CD4-positive, CD25-positive, alpha-beta regulatory T cell (primary cell): ENCODE results near the gene CEACAM6. TPM values are rescaled to one million over a fixed set of nuclear protein-coding genes. Genes with fewer than 3 reads are reported as not detected.
A peak's percentile ranks its signal among the peaks of the same experiment; 100 is the strongest.
"Not testable (repeated sequence)": the region's sequence is repeated elsewhere in the genome, so short reads cannot be mapped to it uniquely, and the experiment has no call there.

ENCODE experiments used
- ATAC-seq, 2 donors: fragments of 150-1000 bp; cut with Tn5 transposase; one replicate each; pipeline ENCODE4 v1.10.0; 2021; ENCODE audit warnings: low read depth in 2 of 2, moderate number of reproducible peaks in 2 of 2, moderate library complexity in 1 of 2
- DNase-seq, 3 donors: peaks; one replicate each; pipeline versions ENCODE4 v3.0.0 to v3.0.0-alpha.2; 2012 to 2022; ENCODE audit warnings: mixed read lengths in 1 of 3
- H3K27ac ChIP-seq: one replicate; pipeline ENCODE4 v1.7.0; 2013; ENCODE audit warnings: mild to moderate bottlenecking, low read length; ENCODE audit not compliant: insufficient read depth, poor library complexity, severe bottlenecking
- H3K27me3 ChIP-seq: one replicate; pipeline ENCODE4 v1.7.0; 2013; ENCODE audit warnings: low read length; ENCODE audit not compliant: control insufficient read depth, insufficient read depth
- H3K36me3 ChIP-seq: one replicate; pipeline ENCODE4 v1.7.0; 2013; ENCODE audit warnings: mild to moderate bottlenecking, low read length, moderate library complexity; ENCODE audit not compliant: control insufficient read depth, insufficient read depth
- H3K4me1 ChIP-seq: 2 replicates; pipeline ENCODE4 v1.7.0; 2013; ENCODE audit warnings: mild to moderate bottlenecking, low read length; ENCODE audit not compliant: insufficient read depth, control insufficient read depth, poor library complexity, severe bottlenecking
- H3K4me3 ChIP-seq: one replicate; pipeline ENCODE4 v1.7.0; 2013; ENCODE audit warnings: low read depth, mild to moderate bottlenecking, low read length, moderate library complexity
- H3K9me3 ChIP-seq, 2 experiments: 1 replicate in 1 of 2; 2 replicates in 1 of 2; pipeline ENCODE4 v1.7.0; 2013; ENCODE audit warnings: low read length in 2 of 2, mild to moderate bottlenecking in 1 of 2, moderate library complexity in 1 of 2; ENCODE audit not compliant: control insufficient read depth in 2 of 2
- H3K27ac Mint-ChIP-seq, 3 donors: one replicate each; pipeline ENCODE4 v1.8.0; 2020 to 2022; ENCODE audit warnings: mild to moderate bottlenecking in 3 of 3, mixed read lengths in 3 of 3, moderate library complexity in 2 of 3
- H3K27me3 Mint-ChIP-seq: one replicate; pipeline ENCODE4 v1.8.0; 2022; ENCODE audit warnings: mild to moderate bottlenecking, mixed read lengths
- H3K36me3 Mint-ChIP-seq: one replicate; pipeline ENCODE4 v1.8.0; 2020; ENCODE audit warnings: mixed read lengths
- H3K4me1 Mint-ChIP-seq, 4 donors: one replicate each; pipeline ENCODE4 v1.8.0; 2020 to 2022; ENCODE audit warnings: mixed read lengths in 4 of 4, mild to moderate bottlenecking in 1 of 4
- H3K4me3 Mint-ChIP-seq, 4 donors: one replicate each; pipeline ENCODE4 v1.8.0; 2020 to 2022; ENCODE audit warnings: mild to moderate bottlenecking in 4 of 4, mixed read lengths in 4 of 4, moderate library complexity in 3 of 4
- H3K9me3 Mint-ChIP-seq, 7 donors: one replicate each; pipeline ENCODE4 v1.8.0; 2020 to 2022; ENCODE audit warnings: mixed read lengths in 7 of 7, mild to moderate bottlenecking in 3 of 7, moderate library complexity in 2 of 7
- polyA plus RNA-seq, 4 donors: library from polyadenylated mRNA; unstranded; fragments of 300-500 nt; fragmentation: Illumina TruSeq; gene quantifications; one replicate each; pipeline ENCODE4 v1.2.3, GENCODE V29; 2021
- total RNA-seq: library from RNA; stranded (reverse); gene quantifications from one replicate; pipeline ENCODE4 v1.2.3, GENCODE V29; 2022

CEACAM6 gene
- total and polyA plus RNA-seq, 5 donors from 2014 or later = not detected

DNA sequence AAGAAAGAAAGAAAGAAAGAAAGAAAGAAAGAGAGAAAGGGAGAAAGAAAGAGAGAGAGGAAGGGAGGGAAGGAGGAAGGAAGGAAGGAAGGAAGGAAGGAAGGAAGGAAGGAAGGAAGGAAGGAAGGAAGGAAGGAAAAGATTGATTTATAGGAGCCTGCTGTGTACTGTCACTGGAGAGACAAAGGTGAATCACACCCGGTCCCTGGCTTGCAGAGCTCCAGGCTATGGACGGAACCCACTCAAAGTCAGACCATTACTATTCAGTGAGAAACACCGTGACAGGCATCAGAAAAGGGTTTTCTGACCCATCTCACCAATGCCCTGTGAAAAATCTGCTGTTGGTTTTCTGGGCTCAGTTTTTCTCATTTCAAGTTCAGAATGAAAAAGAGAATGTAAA is 7.3 kb upstream of the CEACAM6 start:
- peaks cover 0 to 13% (median 0%) of the 10 kb centered on the region in 4 donors for H3K4me1 Mint-ChIP-seq
- H3K9me3 Mint-ChIP-seq = no peaks in the 10 kb centered on the region
- Histone ChIP-seq H3K36me3 (no peaks in the 10 kb centered on the region), H3K27me3 (peaks cover 8% of the 10 kb centered on the region), H3K4me3 (no peak overlapping the region), H3K27ac (no peak overlapping the region), H3K4me1 (no peaks in the 10 kb centered on the region), H3K9me3 (no peaks in the 10 kb centered on the region)
- no peak for ATAC-seq
- no peak overlapping the region for H3K27ac Mint-ChIP-seq
- peaks cover 41% of the 10 kb centered on the region for H3K27me3 Mint-ChIP-seq
- no peak overlapping the region for H3K4me3 Mint-ChIP-seq
- no peak for DNase-seq
- no peaks in the 10 kb centered on the region for H3K36me3 Mint-ChIP-seq

DNA sequence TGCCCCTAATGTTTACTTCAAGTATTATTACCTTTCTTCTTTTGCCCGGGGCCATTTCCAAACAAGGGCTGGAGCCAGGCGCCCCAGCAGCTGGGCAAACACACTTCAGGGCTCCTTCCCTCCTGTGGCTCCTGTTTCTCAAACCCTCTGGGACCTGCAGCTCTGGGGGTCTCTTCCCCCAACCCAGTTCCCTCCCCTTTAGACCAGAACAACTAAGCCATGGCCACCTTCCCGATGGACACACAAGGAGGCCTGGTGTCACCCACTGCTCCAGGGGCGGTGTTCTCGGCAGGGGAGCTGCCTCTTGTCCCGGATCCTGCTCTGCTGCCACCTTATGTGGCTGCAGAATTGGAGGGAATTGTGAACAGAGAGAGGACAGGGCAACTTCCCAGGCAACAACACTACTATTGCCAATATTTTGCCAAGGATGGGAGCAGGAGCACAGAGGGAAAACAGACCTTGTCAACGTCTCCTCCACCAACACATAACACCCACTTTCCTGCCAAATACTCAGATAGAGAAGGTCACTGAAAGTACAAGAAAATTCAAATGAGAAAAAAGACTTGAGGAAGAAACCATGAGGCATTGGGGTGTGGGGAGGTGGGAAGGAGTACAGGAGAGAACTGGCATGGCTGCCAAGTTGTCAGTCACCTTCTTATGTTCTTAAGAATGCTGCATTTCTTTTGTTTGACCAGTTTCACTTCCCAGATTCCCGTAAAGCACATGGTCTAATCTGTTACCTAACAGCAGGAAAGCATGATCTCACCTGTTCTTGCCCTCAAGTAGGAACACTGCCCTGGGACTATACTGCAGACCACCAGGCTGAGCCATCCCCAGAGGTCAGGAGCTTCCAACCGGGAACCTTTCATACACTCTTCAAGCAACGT is 4.8 kb upstream of the CEACAM6 start:
- H3K27ac ChIP-seq, H3K36me3 Mint-ChIP-seq, H3K4me1 ChIP-seq, H3K36me3 ChIP-seq, H3K27me3 ChIP-seq, H3K9me3 ChIP-seq, H3K4me3 ChIP-seq, H3K9me3 Mint-ChIP-seq, DNase-seq, ATAC-seq, H3K27ac Mint-ChIP-seq, H3K4me3 Mint-ChIP-seq: not testable (repeated sequence)
- H3K27me3 Mint-ChIP-seq = peaks cover 39% of the 10 kb centered on the region
- H3K4me1 Mint-ChIP-seq = peaks cover 3 to 14% (median 5%) of the 10 kb centered on the region in 4 donors

DNA sequence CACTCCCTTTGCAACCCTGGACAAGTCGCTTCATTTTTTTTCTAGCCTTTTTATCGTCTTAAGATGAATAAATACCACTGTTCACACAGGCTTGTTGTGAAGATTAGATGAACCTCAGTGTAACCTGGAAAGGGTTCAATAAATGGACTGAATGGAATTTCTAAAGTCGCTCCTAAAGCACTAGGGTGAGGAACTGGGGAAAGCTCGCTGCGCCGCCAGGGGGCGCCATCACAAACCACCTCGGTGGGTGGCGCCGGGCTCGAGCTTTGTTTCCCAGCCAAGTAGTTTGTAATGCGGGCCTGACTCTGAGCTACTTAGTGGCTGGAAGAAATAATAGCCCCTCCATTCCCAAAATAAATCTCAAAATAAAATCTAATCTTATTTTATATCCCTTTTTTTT is 2.2 kb upstream of the CEACAM6 start:
- Mint-ChIP-seq H3K4me3 (no peak overlapping the region), H3K4me1 (peaks cover 3 to 7% (median 5%) of the 10 kb centered on the region in 4 donors), H3K9me3 (no peaks in the 10 kb centered on the region), H3K27me3 (peaks cover 31% of the 10 kb centered on the region), H3K36me3 (no peaks in the 10 kb centered on the region), H3K27ac (no peak overlapping the region)
- H3K27me3 ChIP-seq = peaks cover 6% of the 10 kb centered on the region
- peak; percentile 52 to 59 for ATAC-seq
- H3K4me1 ChIP-seq = no peaks in the 10 kb centered on the region
- H3K27ac ChIP-seq = no peak overlapping the region
- no peaks in the 10 kb centered on the region for H3K36me3 ChIP-seq
- no peaks in the 10 kb centered on the region for H3K9me3 ChIP-seq
- peak; percentile 55 to 69 (median 67) for DNase-seq
- no peak overlapping the region for H3K4me3 ChIP-seq

DNA sequence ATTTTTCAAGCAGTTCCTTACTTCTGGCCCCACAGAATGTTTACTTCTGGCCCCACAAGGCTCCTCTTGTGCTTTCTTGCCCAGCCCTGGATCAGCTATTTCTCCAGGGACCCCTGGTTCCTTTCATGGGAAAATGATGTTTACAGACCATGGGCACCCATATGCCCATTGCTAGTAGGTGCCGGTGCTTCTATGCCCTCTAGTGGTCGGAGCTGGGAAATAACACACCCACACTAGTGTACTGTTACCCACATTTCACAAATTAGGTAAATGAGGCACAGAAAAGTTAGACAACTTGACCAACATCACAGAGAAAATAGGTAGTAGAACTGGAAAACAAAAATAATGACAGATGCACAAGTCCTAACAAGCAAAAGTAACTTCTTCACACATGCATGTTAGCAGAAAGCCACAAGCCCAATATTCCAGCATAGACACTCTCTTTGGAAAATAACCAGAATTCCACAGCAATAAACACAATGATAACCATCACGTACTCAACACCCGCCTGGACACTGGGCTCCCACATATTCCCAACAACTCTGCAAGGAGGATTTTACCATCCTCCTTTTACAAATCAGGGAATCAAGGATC is 1.3 kb upstream of the CEACAM6 start:
- no peak overlapping the region for H3K27ac ChIP-seq
- ATAC-seq = peak; percentile 78 to 89
- no peak overlapping the region for H3K4me3 ChIP-seq
- Mint-ChIP-seq H3K4me3 (no peak overlapping the region), H3K36me3 (no peaks in the 10 kb centered on the region), H3K27ac (no peak overlapping the region), H3K4me1 (peaks cover 3 to 7% (median 5%) of the 10 kb centered on the region in 4 donors), H3K9me3 (no peaks in the 10 kb centered on the region), H3K27me3 (peaks cover 28% of the 10 kb centered on the region)
- H3K36me3 ChIP-seq = no peaks in the 10 kb centered on the region
- DNase-seq = peak; percentile 48 to 73 (median 69)
- H3K4me1 ChIP-seq = no peaks in the 10 kb centered on the region
- peaks cover 6% of the 10 kb centered on the region for H3K27me3 ChIP-seq
- H3K9me3 ChIP-seq = no peaks in the 10 kb centered on the region

DNA sequence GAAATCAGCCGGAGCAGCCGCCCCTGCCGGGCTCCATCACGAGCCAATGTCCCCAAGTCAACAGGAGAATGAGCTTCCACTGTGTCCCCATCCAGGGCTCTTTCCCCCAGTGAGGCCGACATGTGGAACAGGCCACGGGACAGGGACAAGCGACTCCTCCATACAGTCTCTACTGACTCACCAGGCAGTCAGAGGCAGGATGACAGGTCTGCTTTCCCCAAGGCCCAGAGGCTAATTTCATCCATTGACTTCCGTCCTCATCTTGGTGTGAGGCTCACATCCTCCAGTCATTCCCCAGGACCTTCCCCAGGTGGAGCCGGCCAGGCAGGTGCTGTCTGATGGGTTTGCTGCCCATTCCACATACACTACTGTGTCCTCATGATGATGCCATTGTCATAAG is 3.5 kb downstream of the CEACAM6 start:
- peaks cover 3% of the 10 kb centered on the region for H3K27me3 ChIP-seq
- Mint-ChIP-seq H3K36me3 (no peaks in the 10 kb centered on the region), H3K4me1 (peaks cover under 1 to 3% (median 2%) of the 10 kb centered on the region in 4 donors), H3K4me3 (no peak overlapping the region), H3K9me3 (no peaks in the 10 kb centered on the region), H3K27me3 (peaks cover 43% of the 10 kb centered on the region), H3K27ac (peak overlapping the region in 1 of 3 donors; percentile 68)
- H3K27ac ChIP-seq = no peak overlapping the region
- no peaks in the 10 kb centered on the region for H3K9me3 ChIP-seq
- H3K4me3 ChIP-seq = no peak overlapping the region
- no peak for DNase-seq
- ATAC-seq = no peak
- no peaks in the 10 kb centered on the region for H3K4me1 ChIP-seq
- no peaks in the 10 kb centered on the region for H3K36me3 ChIP-seq

DNA sequence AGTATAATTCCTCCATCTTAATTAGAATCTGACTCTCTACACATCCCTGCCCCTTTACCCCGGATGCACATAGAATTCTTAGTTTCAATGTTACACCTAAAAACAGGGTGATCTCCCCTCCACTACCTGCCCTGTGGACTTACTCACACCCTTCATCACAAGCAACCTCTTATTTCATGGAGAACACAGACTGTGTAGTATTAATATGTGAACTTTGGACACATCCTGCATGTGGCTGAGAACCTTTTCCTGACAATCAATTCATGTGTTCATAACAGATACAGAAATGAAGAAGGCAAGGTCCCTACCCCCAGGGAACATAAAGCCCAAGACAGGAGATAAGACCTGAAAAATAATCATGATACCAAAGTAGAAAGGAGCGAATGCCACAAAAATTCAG is 11.8 kb downstream of the CEACAM6 start:
- Histone ChIP-seq H3K27me3 (peaks cover 11% of the 10 kb centered on the region), H3K4me1 (peaks cover 2% of the 10 kb centered on the region), H3K9me3 (no peaks in the 10 kb centered on the region), H3K4me3 (no peak overlapping the region), H3K27ac (no peak overlapping the region), H3K36me3 (no peaks in the 10 kb centered on the region)
- H3K36me3 Mint-ChIP-seq = no peaks in the 10 kb centered on the region
- no peak for ATAC-seq
- peaks cover 0 to 8% (median 1%) of the 10 kb centered on the region in 4 donors for H3K4me1 Mint-ChIP-seq
- peaks cover 0 to 2% (median 0%) of the 10 kb centered on the region in 7 donors for H3K9me3 Mint-ChIP-seq
- H3K4me3 Mint-ChIP-seq = no peak overlapping the region
- peaks cover 39% of the 10 kb centered on the region for H3K27me3 Mint-ChIP-seq
- no peak overlapping the region for H3K27ac Mint-ChIP-seq
- no peak for DNase-seq

DNA sequence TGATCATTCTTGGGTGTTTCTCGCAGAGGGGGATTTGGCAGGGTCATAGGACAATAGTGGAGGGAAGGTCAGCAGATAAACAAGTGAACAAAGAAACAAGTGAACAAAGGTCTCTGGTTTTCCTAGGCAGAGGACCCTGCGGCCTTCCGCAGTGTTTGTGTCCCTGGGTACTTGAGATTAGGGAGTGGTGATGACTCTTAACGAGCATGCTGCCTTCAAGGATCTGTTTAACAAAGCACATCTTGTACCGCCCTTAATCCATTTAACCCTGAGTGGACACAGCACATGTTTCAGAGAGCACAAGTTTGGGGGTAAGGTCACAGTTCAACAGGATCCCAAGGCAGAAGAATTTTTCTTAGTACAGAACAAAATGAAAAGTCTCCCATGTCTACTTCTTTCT is 12.8 kb downstream of the CEACAM6 start:
- H3K27me3 ChIP-seq = peaks cover 13% of the 10 kb centered on the region
- H3K4me3 Mint-ChIP-seq, H3K4me1 ChIP-seq, H3K27ac Mint-ChIP-seq, ATAC-seq, H3K4me3 ChIP-seq, H3K9me3 Mint-ChIP-seq, H3K36me3 Mint-ChIP-seq, H3K27ac ChIP-seq, DNase-seq, H3K9me3 ChIP-seq, H3K36me3 ChIP-seq: not testable (repeated sequence)
- peaks cover 37% of the 10 kb centered on the region for H3K27me3 Mint-ChIP-seq
- H3K4me1 Mint-ChIP-seq = peaks cover 0 to 18% (median 9%) of the 10 kb centered on the region in 4 donors
